Skeletal muscle satellite cell (primary cell): Measurements from ENCODE around the gene KCTD5.

Experiments
- H3K27me3 ChIP-seq: 2 replicates; pipeline ENCODE4 v1.7.0; 2013; ENCODE audit warnings: low read length; ENCODE audit not compliant: control insufficient read depth, insufficient read depth
- H3K36me3 ChIP-seq: 2 replicates; pipeline ENCODE4 v1.7.0; 2013; ENCODE audit warnings: mild to moderate bottlenecking, control low read depth, low read length; ENCODE audit not compliant: insufficient read depth
- H3K4me1 ChIP-seq: 2 replicates; pipeline ENCODE4 v1.7.0; 2013; ENCODE audit warnings: low read length; ENCODE audit not compliant: control insufficient read depth, insufficient read depth
- H3K4me2 ChIP-seq: 2 replicates; pipeline ENCODE4 v1.7.0; 2013; ENCODE audit warnings: mild to moderate bottlenecking, low read length
- H3K4me3 ChIP-seq: 2 replicates; pipeline ENCODE4 v1.7.0; 2013; ENCODE audit warnings: low read length
- H3K9ac ChIP-seq: 2 replicates; pipeline ENCODE4 v1.7.0; 2013; ENCODE audit warnings: mild to moderate bottlenecking, low read depth, low read length, moderate library complexity
- H3K9me3 ChIP-seq: replicated peaks from 2 replicates; pipeline ENCODE4 v1.7.0; 2013; ENCODE audit warnings: mild to moderate bottlenecking, control low read depth, low read length

The KCTD5 gene

DNA sequence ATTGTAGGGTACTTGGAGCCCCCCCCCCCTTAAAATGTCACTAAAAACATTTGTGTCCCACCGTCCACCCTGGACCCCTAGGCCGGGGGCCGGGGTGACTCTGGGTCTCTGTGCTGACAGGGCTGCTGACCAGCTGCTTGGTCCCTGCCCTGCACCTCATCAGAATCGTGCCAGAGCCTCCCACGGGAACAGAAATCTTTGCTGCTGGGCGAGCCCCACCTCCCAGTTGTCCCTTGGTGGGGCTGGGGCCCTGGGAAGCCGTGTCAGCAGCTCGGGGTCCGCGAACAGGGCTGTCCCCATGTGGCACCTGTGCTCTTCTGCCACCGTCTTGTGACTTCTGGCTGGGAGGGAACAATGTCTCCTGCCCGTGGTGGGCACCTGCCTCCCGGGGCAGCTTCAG is 18.5 kb downstream of the KCTD5 start:
- no peaks in the 10 kb centered on the region for H3K27me3 ChIP-seq
- H3K9me3 ChIP-seq: no peaks in the 10 kb centered on the region
- H3K9ac ChIP-seq: no peak overlapping the region
- peaks cover 13% of the 10 kb centered on the region for H3K4me1 ChIP-seq
- H3K4me3 ChIP-seq: no peak overlapping the region
- peaks cover 80% of the 10 kb centered on the region for H3K36me3 ChIP-seq
- H3K4me2 ChIP-seq: no peak overlapping the region

DNA sequence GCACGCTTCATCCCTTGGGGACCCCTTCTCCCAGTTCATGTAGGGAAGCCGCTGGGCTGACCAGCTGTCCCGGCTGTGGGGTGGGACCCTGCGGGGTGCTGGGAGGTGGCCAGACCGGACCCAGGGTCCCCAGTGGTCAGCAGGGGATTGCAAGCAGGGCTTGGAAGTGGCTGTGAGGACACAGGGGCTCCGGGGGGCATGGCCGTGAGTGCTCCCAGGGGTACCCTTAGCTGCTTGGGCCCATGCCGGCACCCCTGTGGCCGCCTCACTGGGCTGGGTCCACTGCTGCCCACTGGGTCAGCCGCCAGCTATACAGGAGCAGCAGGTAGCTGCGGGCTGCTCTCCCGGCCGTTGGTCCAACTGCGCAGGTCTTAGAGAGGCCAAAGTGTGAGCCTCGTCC is 18.9 kb downstream of the KCTD5 start:
- H3K9me3 ChIP-seq: no peaks in the 10 kb centered on the region
- no peaks in the 10 kb centered on the region for H3K27me3 ChIP-seq
- H3K9ac ChIP-seq: no peak overlapping the region
- H3K4me2 ChIP-seq: no peak overlapping the region
- no peak overlapping the region for H3K4me3 ChIP-seq
- peaks cover 13% of the 10 kb centered on the region for H3K4me1 ChIP-seq
- peaks cover 85% of the 10 kb centered on the region for H3K36me3 ChIP-seq

DNA sequence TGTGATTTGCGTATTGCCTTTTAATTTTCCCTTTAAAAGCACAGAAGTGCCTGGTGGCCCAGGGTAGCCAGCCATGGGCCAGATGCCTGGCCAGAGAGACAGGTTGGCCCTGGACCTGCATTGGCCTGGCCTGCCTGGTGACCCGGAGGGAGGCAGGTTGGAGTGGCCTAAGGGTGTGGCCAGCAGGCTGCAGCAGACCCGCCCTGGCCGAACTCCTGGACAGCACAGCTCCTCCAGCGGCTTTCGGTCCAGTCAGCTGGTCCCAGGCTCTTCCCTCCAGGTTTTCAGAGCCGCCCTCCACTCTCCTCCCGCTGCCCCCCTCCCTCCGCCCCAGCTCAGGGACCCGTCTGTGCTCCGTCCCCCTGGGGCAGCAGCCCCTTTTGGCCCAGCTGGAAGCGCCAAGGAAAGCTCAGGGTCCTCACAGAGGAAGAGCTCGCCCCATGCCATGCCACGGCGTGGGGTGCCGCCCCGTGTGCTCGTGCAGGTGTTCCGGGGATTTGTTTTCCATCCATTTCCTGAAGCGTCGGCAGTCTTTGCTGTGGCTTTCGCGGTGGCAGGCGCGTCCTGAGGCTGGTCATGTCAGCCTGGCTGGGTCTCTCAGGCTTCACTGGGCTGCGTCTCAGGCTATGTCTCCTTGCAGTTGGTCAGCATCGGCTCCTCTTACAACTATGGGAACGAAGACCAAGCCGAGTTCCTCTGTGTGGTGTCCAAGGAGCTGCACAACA is 19.6 kb downstream of the KCTD5 start:
- Histone ChIP-seq H3K4me2 (no peak overlapping the region), H3K27me3 (no peaks in the 10 kb centered on the region), H3K36me3 (peaks cover 84% of the 10 kb centered on the region), H3K4me3 (no peak overlapping the region), H3K9ac (no peak overlapping the region), H3K9me3 (no peaks in the 10 kb centered on the region), H3K4me1 (peaks cover 13% of the 10 kb centered on the region)

DNA sequence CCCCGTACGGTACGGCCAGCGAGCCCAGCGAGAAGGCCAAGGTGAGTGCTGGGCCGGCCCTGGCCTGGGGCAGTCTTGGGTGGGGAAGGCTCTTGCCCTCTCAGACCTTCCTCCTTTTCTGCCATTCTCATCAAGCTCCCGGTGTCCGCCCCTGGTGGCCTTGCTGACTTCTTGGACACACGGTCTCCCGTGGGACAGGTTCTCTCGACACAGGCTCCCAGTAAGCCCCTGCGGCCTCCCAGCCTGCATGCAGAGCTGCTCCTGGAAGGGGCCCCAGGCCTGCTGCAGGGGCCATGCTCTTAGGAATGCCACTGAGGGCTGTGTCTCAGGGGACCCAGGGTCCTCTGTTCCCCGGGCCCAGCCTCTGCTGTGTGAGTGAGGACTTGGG is 20.1 kb downstream of the KCTD5 start:
- H3K9me3 ChIP-seq: no peaks in the 10 kb centered on the region
- no peak overlapping the region for H3K4me2 ChIP-seq
- H3K9ac ChIP-seq: no peak overlapping the region
- H3K36me3 ChIP-seq: peaks cover 82% of the 10 kb centered on the region
- no peak overlapping the region for H3K4me3 ChIP-seq
- H3K27me3 ChIP-seq: no peaks in the 10 kb centered on the region
- H3K4me1 ChIP-seq: peaks cover 13% of the 10 kb centered on the region

DNA sequence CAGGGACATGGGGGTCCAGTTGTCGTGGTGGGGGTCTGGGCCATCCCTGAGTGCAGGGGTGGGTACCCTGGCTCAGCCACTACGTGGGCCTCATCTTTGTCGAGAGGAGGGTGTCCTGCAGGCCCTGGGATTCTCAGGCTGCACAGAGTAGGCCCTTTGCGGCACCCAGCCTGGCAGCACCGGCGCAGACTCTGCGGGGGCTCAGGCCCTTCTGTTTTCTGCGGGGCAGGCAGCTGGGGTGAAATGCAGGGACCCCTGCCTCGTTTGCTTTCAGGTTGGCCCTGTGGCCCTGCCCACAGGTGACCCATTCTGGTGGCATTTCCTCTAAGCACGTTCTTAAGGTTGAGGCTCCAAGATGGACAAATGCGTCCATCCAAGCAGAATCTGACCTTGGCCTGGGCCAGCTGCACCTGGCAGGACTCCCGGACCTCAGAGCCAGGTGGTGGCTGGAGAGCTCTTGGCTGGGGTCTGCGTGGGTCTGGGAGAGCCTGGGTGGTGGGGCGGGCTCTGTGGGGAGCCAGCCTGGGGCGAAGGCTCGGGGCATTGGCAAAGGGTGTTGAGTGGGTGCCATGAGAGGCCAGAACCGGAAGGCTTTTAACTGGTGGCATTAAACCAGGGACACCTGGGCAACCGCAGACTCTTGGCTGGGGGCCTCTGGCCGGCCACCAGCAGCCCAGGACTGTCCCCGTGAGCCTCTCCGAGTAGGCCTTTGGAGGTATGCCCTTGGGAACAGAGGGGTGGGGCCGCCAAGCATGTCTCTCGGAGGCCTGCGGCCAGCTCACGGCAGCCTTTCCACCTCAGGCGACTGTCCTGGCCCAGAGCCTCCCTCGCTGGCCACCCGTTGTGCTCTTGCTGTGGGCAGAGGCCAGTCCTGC is 20.8 kb downstream of the KCTD5 start:
- Histone ChIP-seq H3K36me3 (peaks cover 85% of the 10 kb centered on the region), H3K9ac (no peak overlapping the region), H3K9me3 (no peaks in the 10 kb centered on the region), H3K4me1 (peaks cover 13% of the 10 kb centered on the region), H3K4me3 (no peak overlapping the region), H3K4me2 (no peak overlapping the region), H3K27me3 (no peaks in the 10 kb centered on the region)

DNA sequence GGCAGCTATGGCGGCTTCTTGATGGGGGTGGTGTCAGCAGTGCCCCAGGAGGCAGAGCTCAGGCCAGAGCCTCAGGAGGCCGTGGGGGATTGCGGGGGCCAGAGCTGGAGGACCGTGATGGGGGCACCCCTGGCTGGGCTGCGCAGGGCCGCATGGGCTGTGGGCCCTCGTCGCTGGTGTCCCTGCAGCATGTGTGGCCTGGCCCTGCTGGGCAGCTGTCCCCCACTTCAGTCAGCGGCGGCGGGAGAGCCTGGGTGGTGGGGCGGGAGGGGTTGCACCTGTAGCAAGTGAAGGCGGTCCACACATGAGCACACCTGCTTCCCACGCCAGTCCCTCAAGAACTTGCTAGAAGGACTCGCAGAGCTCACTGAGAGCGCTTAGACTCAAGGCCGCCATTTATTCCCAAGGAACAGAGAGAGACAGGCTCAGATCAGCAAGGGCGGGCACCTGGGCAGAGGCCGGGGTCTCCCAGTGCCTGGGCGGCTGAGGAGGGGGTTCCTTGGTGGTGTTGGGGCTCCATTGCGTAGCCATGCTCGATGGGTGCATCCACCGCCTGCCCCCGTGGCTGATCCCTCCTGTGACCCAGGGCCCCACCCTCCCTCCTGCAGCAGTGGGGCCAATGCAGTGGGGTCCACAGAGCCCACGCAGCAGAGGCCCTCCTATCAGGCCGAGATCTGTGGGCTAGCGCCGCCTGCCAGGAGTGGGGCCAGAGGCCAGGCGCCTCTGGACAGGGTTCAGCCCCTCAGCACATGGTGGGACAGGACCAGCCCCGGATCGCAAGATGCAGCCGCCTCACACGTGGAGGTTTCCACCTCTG is 22.1 kb downstream of the KCTD5 start:
- no peak overlapping the region for H3K4me2 ChIP-seq
- H3K36me3 ChIP-seq: peaks cover 84% of the 10 kb centered on the region
- H3K4me3 ChIP-seq: no peak overlapping the region
- H3K9me3 ChIP-seq: no peaks in the 10 kb centered on the region
- H3K27me3 ChIP-seq: no peaks in the 10 kb centered on the region
- peaks cover 5% of the 10 kb centered on the region for H3K4me1 ChIP-seq
- no peak overlapping the region for H3K9ac ChIP-seq

DNA sequence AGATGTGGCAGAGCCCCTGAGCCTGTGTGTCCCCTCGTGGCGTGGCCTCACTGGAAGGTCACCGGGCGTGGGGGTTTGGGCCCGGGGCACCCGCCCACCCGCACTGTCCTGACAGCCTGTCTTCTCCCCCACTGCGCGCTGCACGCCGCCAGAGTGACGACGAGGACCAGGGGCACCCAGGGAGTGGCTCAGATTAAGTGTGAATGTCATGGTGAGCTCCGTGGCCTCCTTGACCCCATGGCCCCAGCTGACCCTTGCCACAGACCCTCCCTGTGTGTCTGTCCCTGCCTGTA is 22.6 kb downstream of the KCTD5 start:
- H3K36me3 ChIP-seq: peaks cover 79% of the 10 kb centered on the region
- H3K4me1 ChIP-seq: no peaks in the 10 kb centered on the region
- no peak overlapping the region for H3K9ac ChIP-seq
- no peaks in the 10 kb centered on the region for H3K27me3 ChIP-seq
- H3K4me2 ChIP-seq: no peak overlapping the region
- no peaks in the 10 kb centered on the region for H3K9me3 ChIP-seq
- no peak overlapping the region for H3K4me3 ChIP-seq

DNA sequence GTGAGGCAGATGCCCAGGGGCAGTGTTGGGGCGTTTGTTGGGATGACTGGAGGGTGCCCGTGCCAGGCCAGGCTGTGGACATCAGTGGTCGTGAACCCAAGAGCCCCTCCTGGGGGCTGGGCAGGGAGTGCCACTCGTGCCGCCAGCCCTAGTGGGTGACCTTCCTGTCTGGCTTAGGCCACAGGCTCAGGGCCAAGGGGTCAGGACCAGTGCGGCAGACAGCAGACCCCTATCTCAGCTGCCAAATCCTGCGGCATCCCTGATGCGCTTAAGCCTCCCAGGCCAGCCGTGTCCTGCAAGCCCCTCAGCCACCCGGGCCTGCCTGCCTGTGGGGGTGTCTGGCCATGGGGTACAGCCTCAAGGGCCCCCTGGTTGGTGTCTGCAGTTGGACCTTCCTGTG is 23.0 kb downstream of the KCTD5 start:
- Histone ChIP-seq H3K27me3 (no peaks in the 10 kb centered on the region), H3K9ac (no peak overlapping the region), H3K4me1 (no peaks in the 10 kb centered on the region), H3K9me3 (no peaks in the 10 kb centered on the region), H3K4me3 (no peak overlapping the region), H3K4me2 (no peak overlapping the region), H3K36me3 (peaks cover 75% of the 10 kb centered on the region)

DNA sequence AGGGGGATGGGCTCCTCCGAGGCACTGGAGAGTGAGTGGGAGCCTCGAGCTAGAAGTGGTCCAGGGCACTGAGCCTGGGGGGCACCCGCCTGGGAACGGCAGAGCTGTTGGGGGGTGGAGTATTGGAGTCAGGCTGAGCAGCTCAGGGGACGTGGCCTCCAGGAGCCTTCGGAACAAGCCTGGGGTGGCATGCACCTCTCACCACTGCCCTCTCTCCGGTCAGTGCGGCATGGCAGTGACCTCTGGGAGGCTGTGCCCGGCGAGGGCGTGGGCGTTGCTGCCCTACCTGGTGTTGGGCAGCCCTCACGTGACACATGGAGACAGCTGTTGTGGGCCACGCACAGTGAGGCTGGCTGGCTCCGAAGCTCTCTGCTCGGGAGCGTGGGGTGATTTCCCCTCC is 23.8 kb downstream of the KCTD5 start:
- Histone ChIP-seq H3K9me3 (no peaks in the 10 kb centered on the region), H3K4me2 (no peak overlapping the region), H3K4me3 (no peak overlapping the region), H3K36me3 (peaks cover 67% of the 10 kb centered on the region), H3K9ac (no peak overlapping the region), H3K27me3 (no peaks in the 10 kb centered on the region), H3K4me1 (no peaks in the 10 kb centered on the region)

DNA sequence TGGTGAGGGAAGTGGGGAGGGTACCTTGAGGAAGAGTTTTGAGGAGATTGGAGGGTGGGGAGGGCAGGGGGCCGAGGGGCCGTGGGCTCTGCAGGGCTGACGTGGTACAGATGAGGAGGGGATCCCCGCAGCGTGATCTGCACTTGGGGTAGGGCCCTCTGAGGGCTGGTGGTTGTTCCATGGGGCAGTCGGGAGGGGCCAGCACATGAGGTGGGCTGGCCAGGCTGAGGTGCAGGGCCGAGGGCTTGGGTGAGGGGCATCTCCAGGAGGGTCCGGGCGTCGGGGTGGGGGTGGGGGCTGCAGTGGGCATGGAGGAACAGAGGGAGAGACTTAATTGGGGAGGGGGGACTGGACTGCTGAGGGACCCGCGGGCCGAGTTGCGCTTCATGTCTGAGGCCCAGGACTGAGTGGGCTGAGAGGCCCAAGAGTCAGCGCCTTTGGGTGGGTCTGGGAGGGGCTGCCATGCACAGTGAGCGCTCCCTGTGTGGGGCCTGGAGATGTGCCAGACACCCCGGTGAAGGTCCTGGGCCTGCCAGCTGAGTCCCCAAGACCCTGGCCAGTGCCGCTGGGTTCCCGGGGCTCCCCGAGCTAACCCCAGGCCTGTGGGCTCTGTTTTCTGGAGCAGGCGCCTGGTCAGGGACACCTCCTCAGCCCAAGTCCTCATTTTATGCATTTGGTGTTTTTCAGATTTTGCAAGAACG is 24.4 kb downstream of the KCTD5 start:
- Histone ChIP-seq H3K9ac (no peak overlapping the region), H3K4me3 (no peak overlapping the region), H3K27me3 (no peaks in the 10 kb centered on the region), H3K4me1 (no peaks in the 10 kb centered on the region), H3K4me2 (no peak overlapping the region), H3K9me3 (no peaks in the 10 kb centered on the region), H3K36me3 (peaks cover 61% of the 10 kb centered on the region)
